ENCODE measurements around the gene SLC9B1.
A peak's percentile ranks its signal among the peaks of the same experiment; 100 is the strongest.
"Not testable (repeated sequence)": the region's sequence is repeated elsewhere in the genome, so short reads cannot be mapped to it uniquely, and the experiment has no call there.

SLC9B1 gene

DNA sequence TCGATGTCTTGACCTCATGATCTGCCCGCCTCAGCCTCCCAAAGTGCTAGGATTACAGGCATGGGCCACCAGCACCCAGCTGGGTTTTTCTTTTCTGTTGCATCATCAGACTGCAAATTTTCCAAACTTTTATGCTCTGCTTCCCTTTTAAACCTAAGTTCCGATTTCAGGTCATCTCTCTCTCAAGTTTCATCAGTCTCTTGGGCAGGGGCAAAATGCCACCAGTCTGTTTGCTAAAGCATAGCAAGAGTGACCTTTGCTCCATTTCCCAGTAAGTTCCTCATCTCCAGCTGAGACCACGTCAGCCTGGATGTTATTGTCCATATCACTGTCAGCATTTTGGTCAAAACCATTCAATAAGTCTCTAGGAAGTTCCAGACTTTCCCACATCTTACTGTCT lies 141.2 kb downstream of the SLC9B1 start:
- not testable (repeated sequence) for DNase-seq (ENCODE audit: low read depth in 2 of 2)

DNA sequence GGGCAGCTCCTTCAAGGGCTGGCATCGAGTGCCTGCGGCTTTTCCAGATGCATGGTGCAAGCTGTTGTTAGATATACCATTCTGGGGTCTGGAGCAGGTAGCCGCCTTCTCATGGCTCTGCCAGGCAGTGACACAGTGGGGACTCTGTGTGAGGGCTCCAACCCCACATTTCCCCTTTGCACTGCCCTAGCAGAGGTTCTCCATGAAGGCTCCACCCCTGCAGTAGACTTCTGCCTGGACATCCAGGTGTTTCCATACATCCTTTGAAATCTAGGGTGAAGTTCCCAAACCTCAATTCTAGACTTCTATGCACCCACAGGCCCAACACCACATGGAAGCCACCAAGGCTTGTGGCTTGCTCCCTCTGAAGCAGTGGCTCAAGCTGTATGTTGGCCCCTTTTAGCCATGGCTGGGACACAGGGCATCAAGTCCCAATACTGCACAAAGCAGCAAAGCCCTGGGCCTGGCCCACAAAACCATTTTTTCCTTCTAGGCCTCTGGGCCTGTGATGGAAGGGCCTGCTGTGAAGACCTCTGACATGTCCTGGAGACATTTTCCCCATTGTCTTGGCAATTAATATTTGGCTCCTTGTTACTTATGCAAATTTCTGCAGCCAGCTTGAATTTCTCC lies 141.9 kb downstream of the SLC9B1 start:
- DNase-seq (ENCODE audit: low read depth in 2 of 2) = not testable (repeated sequence)

DNA sequence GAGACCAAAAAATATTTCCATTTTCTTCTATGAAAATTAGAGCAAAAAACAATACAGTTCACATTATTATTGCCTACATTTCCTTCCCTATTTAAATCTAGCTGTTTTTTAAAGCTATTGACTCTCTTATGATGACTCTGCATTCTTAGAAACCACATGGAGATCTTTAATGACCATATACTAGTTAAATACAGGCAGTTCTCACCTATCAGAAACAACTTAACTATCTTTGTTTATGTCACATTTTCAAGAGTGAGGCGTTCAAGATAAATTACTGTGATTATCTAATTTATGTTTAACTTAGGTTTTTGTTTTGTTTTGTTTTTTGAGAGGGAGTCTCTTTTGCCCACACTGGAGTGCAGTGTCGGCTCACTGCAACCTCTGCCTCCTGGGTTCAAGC lies 147.7 kb downstream of the SLC9B1 start:
- DNase-seq (ENCODE audit: low read depth in 2 of 2) = no peak

DNA sequence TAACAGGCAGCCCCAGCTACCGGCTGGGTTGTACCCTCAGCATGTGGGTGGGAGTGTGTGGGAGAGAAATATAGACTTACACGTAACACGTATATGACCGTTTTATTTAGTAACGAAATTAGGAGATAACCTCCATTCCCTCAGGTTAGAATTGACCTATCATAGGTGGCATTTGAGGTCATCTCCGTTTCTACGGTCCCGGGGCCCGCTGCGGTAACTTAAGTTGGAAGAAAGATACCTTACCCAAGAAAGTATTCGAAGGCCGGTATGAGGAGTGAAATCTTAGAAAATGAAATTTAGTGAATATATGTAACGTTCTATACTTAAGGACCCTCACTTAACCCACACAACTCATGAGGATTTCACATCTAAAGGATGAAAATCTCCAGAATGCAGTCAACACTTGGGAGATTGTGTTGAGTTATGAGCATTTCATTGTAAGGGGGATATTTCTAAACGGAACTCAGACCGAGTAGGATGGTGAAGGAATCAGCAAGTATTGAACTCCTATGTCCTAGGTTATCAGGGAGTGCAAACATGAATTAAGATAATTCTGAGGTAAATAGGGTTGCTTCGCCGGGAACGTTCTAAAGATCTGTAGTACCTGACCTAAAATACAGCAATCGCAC lies 149.8 kb downstream of the SLC9B1 start:
- DNase-seq (ENCODE audit: low read depth in 2 of 2) = no peak

DNA sequence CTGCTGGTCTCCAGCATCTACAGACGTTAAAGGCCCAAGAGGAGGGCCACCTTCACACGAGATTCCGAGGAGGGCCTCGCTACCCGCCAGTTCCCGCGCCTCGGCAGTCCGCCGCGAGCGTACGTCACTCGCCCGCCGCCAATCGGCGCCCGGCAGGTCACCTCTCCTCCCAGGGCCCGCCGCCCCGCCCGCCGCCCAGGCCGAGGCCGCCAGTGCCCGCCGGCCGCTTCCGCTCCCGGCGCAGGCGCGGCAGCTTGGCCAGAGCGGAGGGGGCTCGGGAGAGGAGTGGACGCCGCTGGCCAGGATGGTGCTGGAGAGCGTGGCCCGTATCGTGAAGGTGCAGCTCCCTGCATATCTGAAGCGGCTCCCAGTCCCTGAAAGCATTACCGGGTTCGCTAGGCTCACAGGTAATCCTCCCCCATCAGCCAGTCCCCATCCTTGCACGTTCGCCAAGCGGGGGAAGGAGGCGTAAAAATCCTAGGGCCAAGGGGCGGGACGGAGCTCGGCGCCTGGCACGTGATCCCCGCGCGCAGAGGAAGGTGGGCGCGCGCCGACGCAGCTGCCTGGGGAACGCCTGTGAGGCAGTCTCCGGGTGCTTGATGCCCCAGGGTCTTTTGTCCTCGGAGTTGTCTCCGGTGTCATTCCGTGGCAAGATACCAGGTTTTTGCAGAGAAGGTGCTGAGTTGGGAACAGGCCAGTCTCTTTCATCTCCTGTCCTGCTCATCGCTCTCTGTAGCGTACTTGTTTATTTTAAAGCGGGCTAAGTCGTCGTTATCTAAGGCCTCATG lies 150.5 kb downstream of the SLC9B1 start, which contains the start of gene CISD2:
Gene CISD2, plus strand, starts transcription at position 212 of the 788 bp plus-strand sequence. Its CDS starts 93 bp downstream, at position 305.
- DNase-seq (ENCODE audit: low read depth in 2 of 2) = peak; percentile 78 to 83

DNA sequence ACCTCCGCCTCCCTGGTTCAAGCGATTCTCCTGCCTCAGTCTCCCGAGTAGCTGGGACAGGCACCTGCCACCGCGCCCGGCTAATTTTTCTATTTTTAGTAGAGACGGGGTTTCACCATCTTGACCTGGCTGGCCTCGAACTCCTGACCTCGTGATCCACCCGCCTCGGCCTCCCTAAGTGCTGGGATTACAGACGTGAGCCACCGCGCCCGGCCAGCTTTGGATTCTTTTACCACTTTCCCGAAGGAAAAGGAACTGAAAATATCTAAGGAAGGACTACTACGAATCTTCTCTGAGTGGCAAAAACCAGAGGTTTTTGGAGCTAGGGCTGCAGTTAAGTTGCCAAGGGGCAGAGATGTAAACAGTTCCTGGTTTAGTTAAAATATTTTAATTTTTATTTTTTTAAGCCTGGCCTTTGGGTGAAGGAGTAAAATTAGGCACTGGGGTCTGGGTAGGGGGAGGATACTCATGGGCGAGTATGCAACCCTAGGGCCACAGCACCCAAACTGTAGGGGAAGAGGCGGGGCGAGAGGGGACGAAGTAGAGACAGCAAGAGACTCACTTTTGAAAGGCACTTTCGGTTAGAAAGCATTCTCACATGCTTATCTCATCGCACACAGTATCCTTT lies 151.2 kb downstream of the SLC9B1 start:
- DNase-seq (ENCODE audit: low read depth in 2 of 2) = no peak

DNA sequence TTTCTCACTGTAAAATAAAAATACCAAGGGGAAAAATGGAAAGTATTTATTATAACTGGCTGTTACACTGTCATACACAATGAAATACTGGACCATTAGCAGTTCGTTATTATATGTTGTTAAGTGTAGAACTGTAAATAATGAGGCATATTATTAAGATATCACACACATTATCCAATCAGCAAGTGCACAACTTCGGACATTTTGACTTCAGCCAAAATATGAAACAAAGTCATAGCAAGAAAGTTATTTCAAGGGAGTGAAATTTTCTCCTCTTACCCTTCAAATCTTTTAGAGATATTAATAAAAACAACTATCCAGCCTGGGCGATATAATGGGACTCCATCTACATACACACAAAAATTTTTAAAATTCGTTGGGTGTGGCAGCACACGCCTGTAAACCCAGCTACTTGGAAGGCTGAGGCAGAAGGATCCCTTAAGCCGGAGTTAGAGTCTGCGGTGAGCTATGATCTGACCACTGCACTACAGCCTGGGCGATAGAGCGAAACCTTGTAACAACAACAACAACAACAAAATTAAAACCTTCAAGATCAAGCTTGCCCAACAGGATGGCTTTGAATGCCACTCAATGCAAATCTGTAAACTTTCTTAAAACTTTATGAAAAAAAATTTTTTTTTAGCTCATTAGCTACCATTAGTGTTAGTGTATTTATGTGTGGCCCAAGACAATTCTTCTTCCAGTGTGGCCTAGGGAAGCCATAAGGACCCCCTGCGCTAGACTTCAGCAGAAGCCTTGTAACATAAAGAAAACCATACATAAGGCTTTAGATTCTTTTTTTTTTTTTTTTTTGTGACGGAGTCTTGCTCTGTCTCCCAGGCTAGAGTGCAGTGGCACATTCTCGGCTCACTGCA lies 152.0 kb downstream of the SLC9B1 start:
- no peak for DNase-seq (ENCODE audit: low read depth in 2 of 2)

DNA sequence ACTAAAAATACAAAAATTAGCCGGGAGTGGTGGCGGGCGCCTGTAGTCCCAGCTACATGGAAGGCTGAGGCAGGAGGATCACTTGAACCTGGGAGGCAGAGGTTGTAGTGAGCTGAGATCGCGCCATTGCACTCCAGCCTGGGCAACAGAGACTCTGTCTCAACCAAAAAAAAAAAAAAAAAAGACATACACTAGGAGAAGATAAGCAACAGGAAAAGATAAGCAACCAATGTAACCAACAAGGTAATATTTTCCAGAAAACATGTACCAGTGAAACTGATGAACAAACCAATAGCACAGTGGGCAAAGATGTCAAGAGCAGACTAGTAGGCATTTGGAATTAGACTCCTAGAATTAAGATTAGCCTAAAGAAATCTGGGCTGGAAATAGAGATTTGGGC lies 154.2 kb downstream of the SLC9B1 start:
- not testable (repeated sequence) for DNase-seq (ENCODE audit: low read depth in 2 of 2)

DNA sequence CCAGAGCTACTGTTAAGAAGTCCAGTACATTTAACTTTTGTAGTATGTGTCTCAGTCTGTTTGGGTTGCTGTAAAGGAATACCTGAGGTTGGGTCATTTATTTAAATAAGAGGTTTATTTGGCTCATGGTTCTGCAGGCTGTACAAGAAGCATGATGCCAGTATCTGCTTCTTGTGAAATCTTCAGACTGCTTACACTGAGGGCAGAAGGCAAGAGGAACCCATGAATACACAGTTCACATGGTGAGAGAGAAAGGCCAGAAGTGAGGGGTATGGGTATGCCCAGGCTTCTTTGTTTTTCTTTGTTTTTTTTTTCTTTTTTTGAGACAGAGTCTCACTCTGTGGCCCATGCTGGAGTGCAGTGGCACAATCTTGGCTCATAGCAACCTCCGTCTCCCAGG lies 156.8 kb downstream of the SLC9B1 start:
- no peak for DNase-seq (ENCODE audit: low read depth in 2 of 2)

DNA sequence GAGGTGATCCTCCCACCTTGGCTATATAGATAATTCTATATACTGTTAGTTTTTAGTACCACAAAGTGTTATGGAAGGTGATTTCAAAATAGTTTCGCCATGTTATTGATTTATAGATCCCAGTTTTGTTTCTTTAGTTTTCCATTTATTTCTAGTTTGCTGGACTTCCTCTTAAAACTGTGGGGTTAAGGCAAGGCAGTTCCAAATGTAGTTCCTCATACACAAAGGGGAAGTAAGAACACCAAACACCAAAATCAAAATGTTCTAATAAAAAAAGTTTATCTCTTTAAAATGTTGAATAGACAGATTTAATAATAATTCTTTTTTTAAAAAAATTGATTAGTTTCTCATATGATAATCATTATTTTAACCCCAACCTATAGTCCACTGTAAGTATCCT lies 157.5 kb downstream of the SLC9B1 start:
- DNase-seq (ENCODE audit: low read depth in 2 of 2) = no peak

DNA sequence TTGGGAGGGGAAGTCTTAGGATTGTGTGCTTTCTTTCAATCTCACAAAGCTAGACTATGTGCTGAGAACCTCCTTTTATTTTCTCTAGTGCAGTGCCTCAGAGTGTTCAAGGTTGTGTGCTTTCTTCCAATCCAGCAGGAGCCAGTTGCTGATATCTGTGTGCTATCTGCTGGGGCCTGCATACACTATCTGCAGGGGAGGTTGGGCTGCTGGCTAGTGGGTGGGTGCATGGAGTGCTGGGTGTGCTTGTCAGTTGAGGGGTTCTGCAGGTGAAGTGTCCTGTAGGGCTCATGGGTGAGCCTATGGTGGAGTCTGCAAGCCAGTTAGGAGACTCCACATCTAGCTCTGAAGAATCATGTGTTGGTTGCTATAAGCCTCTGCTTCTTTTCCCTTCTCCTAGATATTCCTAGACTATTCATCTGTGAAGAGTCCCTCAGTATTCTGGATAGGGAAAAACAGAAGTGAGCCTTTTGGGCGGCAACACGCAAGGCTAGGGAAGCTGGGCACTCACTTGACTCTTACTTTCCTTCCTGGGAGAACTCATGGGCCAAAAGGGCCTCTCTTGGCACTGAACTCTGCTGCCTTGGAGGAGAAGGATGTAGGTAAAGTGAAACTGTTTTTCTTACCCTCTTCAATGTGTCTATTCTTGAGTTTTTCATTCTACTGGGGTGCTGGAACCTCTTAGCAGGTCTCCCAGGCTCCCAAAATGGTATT lies 158.7 kb downstream of the SLC9B1 start:
- no peak for DNase-seq (ENCODE audit: low read depth in 2 of 2)

DNA sequence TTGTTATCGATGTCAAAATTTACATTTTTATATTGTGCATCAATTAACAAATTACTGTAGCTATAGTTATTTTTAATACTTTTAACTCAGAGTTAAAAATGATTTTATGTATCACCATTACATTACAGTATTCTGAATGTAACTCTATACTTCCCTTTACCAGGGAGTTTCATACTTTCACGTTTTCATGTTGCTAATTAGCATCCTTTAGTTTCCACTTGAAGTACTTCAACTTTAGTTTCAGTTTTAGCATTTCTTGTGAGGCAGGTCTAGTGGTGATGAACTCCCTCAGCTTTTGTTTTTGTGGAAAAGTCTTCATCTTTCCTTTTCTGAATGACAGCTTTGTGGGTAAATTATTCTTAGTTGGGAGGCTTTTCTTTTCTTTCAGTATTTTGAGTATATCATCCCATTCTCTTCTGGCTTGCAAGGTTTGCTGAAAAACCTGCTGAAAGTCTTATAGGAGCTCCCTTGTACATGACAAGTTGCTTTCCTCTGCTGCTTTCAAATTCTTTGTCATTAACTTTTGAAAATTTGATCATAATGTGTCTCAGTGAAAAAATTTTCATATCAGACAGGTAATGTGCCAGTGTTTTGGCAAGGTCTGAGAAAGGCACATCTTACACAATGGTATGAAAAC lies 160.6 kb downstream of the SLC9B1 start:
- no peak for DNase-seq (ENCODE audit: low read depth in 2 of 2)

All from stimulated activated CD8-positive, alpha-beta memory T cell treated with anti-CD3 and anti-CD28 coated beads, Interleukin-2, amount 100 ng/mL, for 1 hour (primary cell).